Activated CD4-positive, alpha-beta T cell treated with anti-CD3 and anti-CD28 coated beads, Interleukin-2, amount 10 ng/mL, durations not matched to agents 7 days and 5 days (primary cell): Measurements from ENCODE around the gene CFAP206. TPM values are rescaled to one million over a fixed set of nuclear protein-coding genes. Genes with fewer than 3 reads are reported as not detected.

Source experiments
- CTCF ChIA-PET: fragments of 350-600 bp; sonication (Branson Sonifier 250); formaldehyde crosslinking; loops from one replicate; lab custom pipeline; 2021; ENCODE audit warnings: antibody characterized with exemption; lab: Charles Lee
- POLR2A ChIA-PET: fragments of 350-600 bp; sonication (Branson Sonifier 250); formaldehyde crosslinking; loops from one replicate; lab custom pipeline; 2021; ENCODE audit warnings: antibody characterized with exemption; lab: Charles Lee
- DNase-seq: peaks from one replicate; pipeline ENCODE4 v3.0.0-alpha.2; 2020
- H3K27ac Mint-ChIP-seq: one replicate; pipeline ENCODE4 v1.8.0; 2021; ENCODE audit warnings: mild to moderate bottlenecking, moderate library complexity, mixed read lengths
- H3K27me3 Mint-ChIP-seq: one replicate; pipeline ENCODE4 v1.8.0; 2021; ENCODE audit warnings: mixed read lengths
- H3K36me3 Mint-ChIP-seq: one replicate; pipeline ENCODE4 v1.8.0; 2021; ENCODE audit warnings: low read depth, mixed read lengths
- H3K4me1 Mint-ChIP-seq: one replicate; pipeline ENCODE4 v1.8.0; 2021; ENCODE audit warnings: mixed read lengths
- H3K4me3 Mint-ChIP-seq: one replicate; pipeline ENCODE4 v1.8.0; 2021; ENCODE audit warnings: mild to moderate bottlenecking, moderate library complexity, mixed read lengths
- H3K9me3 Mint-ChIP-seq: one replicate; pipeline ENCODE4 v1.8.0; 2021; ENCODE audit warnings: mixed read lengths
- total RNA-seq, 2 experiments: library from RNA; stranded (reverse); gene quantifications; one replicate each; pipeline ENCODE4 v1.2.3, GENCODE V29; 2021

The CFAP206 gene
- not detected for total RNA-seq

GRCh38 chr6:87407901-87408720 is at the start of gene CFAP206:
Gene CFAP206, plus strand, starts transcription at chr6:87407972. Its CDS starts 1,868 bp downstream, at chr6:87409840.
- ChIA-PET CTCF (no interaction called here), POLR2A (interaction anchor here (0.6 to 1.0 kb wide), 3 partner anchors 291 to 1507 kb away, joined by 4 to 12 read pairs (median 5); partner anchors contain the start of gene AKIRIN2)
- DNase-seq, result peak; percentile 86
- Mint-ChIP-seq H3K27ac (peak within 1 kb of the TSS; percentile 58), H3K4me3 (peak within 1 kb of the TSS; percentile 82), H3K27me3 (peaks cover 31% of the 10 kb centered on the region), H3K9me3 (no peaks in the 10 kb centered on the region), H3K4me1 (peaks cover 9% of the 10 kb centered on the region), H3K36me3 (no peaks in the 10 kb centered on the region)

- H3K4me3 Mint-ChIP-seq, result no peak overlapping the region
- ChIA-PET CTCF (interaction anchor here (0.7 to 1.0 kb wide), 2 partner anchors 9 to 1944 kb away, joined by 3 to 4 read pairs; no protein-coding TSS in a partner anchor), POLR2A (no interaction called here)
- no peak overlapping the region for H3K27ac Mint-ChIP-seq
- DNase-seq, result no peak
- no peaks in the 10 kb centered on the region for H3K4me1 Mint-ChIP-seq
- H3K27me3 Mint-ChIP-seq, result no peaks in the 10 kb centered on the region
- peaks cover 9% of the 10 kb centered on the region for H3K9me3 Mint-ChIP-seq
- no peaks in the 10 kb centered on the region for H3K36me3 Mint-ChIP-seq
These were observed 43.0 kb upstream of the CFAP206 start for GRCh38 chr6:87364602-87365252.

- POLR2A ChIA-PET, result no interaction called here
- CTCF ChIA-PET, result no interaction called here
- H3K9me3 Mint-ChIP-seq, result peaks cover 12% of the 10 kb centered on the region
- DNase-seq, result no peak
- H3K27ac Mint-ChIP-seq, result no peak overlapping the region
- H3K4me1 Mint-ChIP-seq, result no peaks in the 10 kb centered on the region
- H3K36me3 Mint-ChIP-seq, result no peaks in the 10 kb centered on the region
- no peak overlapping the region for H3K4me3 Mint-ChIP-seq
- no peaks in the 10 kb centered on the region for H3K27me3 Mint-ChIP-seq
These were observed 41.5 kb upstream of the CFAP206 start for GRCh38 chr6:87366072-87366827.

- Mint-ChIP-seq H3K36me3 (no peaks in the 10 kb centered on the region), H3K4me3 (no peak overlapping the region), H3K9me3 (peaks cover 12% of the 10 kb centered on the region), H3K27me3 (no peaks in the 10 kb centered on the region), H3K4me1 (no peaks in the 10 kb centered on the region), H3K27ac (no peak overlapping the region)
- ChIA-PET CTCF (no interaction called here), POLR2A (no interaction called here)
- no peak for DNase-seq
These were observed 40.9 kb upstream of the CFAP206 start for GRCh38 chr6:87366899-87367298.

- Mint-ChIP-seq H3K4me3 (no peak overlapping the region), H3K27ac (no peak overlapping the region), H3K4me1 (no peaks in the 10 kb centered on the region), H3K9me3 (peaks cover 6% of the 10 kb centered on the region), H3K27me3 (no peaks in the 10 kb centered on the region), H3K36me3 (no peaks in the 10 kb centered on the region)
- CTCF ChIA-PET, result no interaction called here
- POLR2A ChIA-PET, result no interaction called here
- DNase-seq, result no peak
These were observed 34.4 kb upstream of the CFAP206 start for GRCh38 chr6:87373377-87373776.

- H3K4me1 Mint-ChIP-seq, result peaks cover 3% of the 10 kb centered on the region
- POLR2A ChIA-PET, result no interaction called here
- CTCF ChIA-PET, result no interaction called here
- H3K27me3 Mint-ChIP-seq, result no peaks in the 10 kb centered on the region
- no peak overlapping the region for H3K4me3 Mint-ChIP-seq
- no peaks in the 10 kb centered on the region for H3K9me3 Mint-ChIP-seq
- H3K36me3 Mint-ChIP-seq, result no peaks in the 10 kb centered on the region
- H3K27ac Mint-ChIP-seq, result no peak overlapping the region
- DNase-seq, result no peak
These were observed 32.5 kb upstream of the CFAP206 start for GRCh38 chr6:87375315-87375714.

- no peaks in the 10 kb centered on the region for H3K36me3 Mint-ChIP-seq
- H3K4me1 Mint-ChIP-seq, result peaks cover 3% of the 10 kb centered on the region
- H3K27ac Mint-ChIP-seq, result no peak overlapping the region
- H3K9me3 Mint-ChIP-seq, result no peaks in the 10 kb centered on the region
- no peak for DNase-seq
- no peaks in the 10 kb centered on the region for H3K27me3 Mint-ChIP-seq
- CTCF ChIA-PET, result interaction anchor here (0.7 to 1.5 kb wide), 2 partner anchors 17 to 34 kb away, joined by 4 read pairs; no protein-coding TSS in a partner anchor
- H3K4me3 Mint-ChIP-seq, result no peak overlapping the region
- POLR2A ChIA-PET, result no interaction called here
These were observed 31.1 kb upstream of the CFAP206 start for GRCh38 chr6:87376643-87377042.

- Mint-ChIP-seq H3K27me3 (no peaks in the 10 kb centered on the region), H3K36me3 (no peaks in the 10 kb centered on the region), H3K27ac (no peak overlapping the region), H3K9me3 (no peaks in the 10 kb centered on the region), H3K4me3 (no peak overlapping the region), H3K4me1 (peaks cover 3% of the 10 kb centered on the region)
- ChIA-PET CTCF (no interaction called here), POLR2A (no interaction called here)
- no peak for DNase-seq
These were observed 28.8 kb upstream of the CFAP206 start for GRCh38 chr6:87378947-87379346.

- ChIA-PET POLR2A (no interaction called here), CTCF (no interaction called here)
- no peaks in the 10 kb centered on the region for H3K27me3 Mint-ChIP-seq
- DNase-seq, result no peak
- H3K9me3 Mint-ChIP-seq, result no peaks in the 10 kb centered on the region
- no peak overlapping the region for H3K4me3 Mint-ChIP-seq
- H3K27ac Mint-ChIP-seq, result no peak overlapping the region
- no peaks in the 10 kb centered on the region for H3K36me3 Mint-ChIP-seq
- peaks cover 3% of the 10 kb centered on the region for H3K4me1 Mint-ChIP-seq
These were observed 24.9 kb upstream of the CFAP206 start for GRCh38 chr6:87382861-87383260.

GRCh38 chr6:87384038-87384437 is 23.7 kb upstream of the CFAP206 start:
- H3K27me3 Mint-ChIP-seq, result no peaks in the 10 kb centered on the region
- POLR2A ChIA-PET, result no interaction called here
- CTCF ChIA-PET, result no interaction called here

GRCh38 chr6:87384449-87384848 is 23.3 kb upstream of the CFAP206 start:
- H3K36me3 Mint-ChIP-seq, result no peaks in the 10 kb centered on the region
- H3K9me3 Mint-ChIP-seq, result no peaks in the 10 kb centered on the region
- ChIA-PET CTCF (no interaction called here), POLR2A (no interaction called here)
- no peak for DNase-seq
- H3K4me3 Mint-ChIP-seq, result no peak overlapping the region
- no peak overlapping the region for H3K27ac Mint-ChIP-seq
- H3K27me3 Mint-ChIP-seq, result no peaks in the 10 kb centered on the region
- no peaks in the 10 kb centered on the region for H3K4me1 Mint-ChIP-seq

More at GRCh38 chr6:87384038-87384437, 23.7 kb upstream of the CFAP206 start:
- Mint-ChIP-seq H3K4me1 (peaks cover 2% of the 10 kb centered on the region), H3K9me3 (no peaks in the 10 kb centered on the region), H3K4me3 (no peak overlapping the region), H3K27ac (no peak overlapping the region), H3K36me3 (no peaks in the 10 kb centered on the region)
- DNase-seq, result no peak

- no peak for DNase-seq
- peaks cover 4% of the 10 kb centered on the region for H3K4me1 Mint-ChIP-seq
- H3K27me3 Mint-ChIP-seq, result no peaks in the 10 kb centered on the region
- no peak overlapping the region for H3K27ac Mint-ChIP-seq
- H3K9me3 Mint-ChIP-seq, result no peaks in the 10 kb centered on the region
- CTCF ChIA-PET, result no interaction called here
- H3K4me3 Mint-ChIP-seq, result no peak overlapping the region
- no peaks in the 10 kb centered on the region for H3K36me3 Mint-ChIP-seq
- POLR2A ChIA-PET, result no interaction called here
These were observed 16.4 kb upstream of the CFAP206 start for GRCh38 chr6:87391334-87391733.
